Neutrophil (primary cell): ENCODE results near the gene FGF8.

Experiments used
- H3K27ac ChIP-seq: fragments of 200-600 bp; sonication (generic); 2 replicates; pipeline ENCODE4 v1.5.1; 2016; ENCODE audit warnings: mild to moderate bottlenecking, moderate library complexity
- H3K27me3 ChIP-seq: fragments of 200-600 bp; sonication (generic); 2 replicates; pipeline ENCODE4 v1.6.0; 2016; ENCODE audit warnings: mild to moderate bottlenecking
- H3K36me3 ChIP-seq: fragments of 200-600 bp; sonication (generic); 2 replicates; pipeline ENCODE4 v1.5.1; 2017
- H3K4me1 ChIP-seq, 2 experiments: fragments of 200-600 bp in 1 of 2; sonication (generic) in 1 of 2; 1 replicate in 1 of 2; 2 replicates in 1 of 2; pipeline versions ENCODE4 v1.5.1 to v1.6.1; 2013 to 2016; ENCODE audit warnings: low read depth in 1 of 2, low read length in 1 of 2, mild to moderate bottlenecking in 1 of 2, moderate library complexity in 1 of 2; ENCODE audit not compliant: control insufficient read depth in 1 of 2, insufficient read depth in 1 of 2
- H3K4me3 ChIP-seq, 2 experiments: fragments of 200-600 bp in 1 of 2; sonication (generic) in 1 of 2; 1 replicate in 1 of 2; 2 replicates in 1 of 2; pipeline ENCODE4 v1.5.1; 2013 to 2016; ENCODE audit warnings: low read depth in 1 of 2, low read length in 1 of 2, mild to moderate bottlenecking in 1 of 2, moderate library complexity in 1 of 2
- H3K9me3 ChIP-seq: fragments of 200-600 bp; sonication (generic); 2 replicates; pipeline ENCODE4 v1.5.1; 2016
- TF ChIP-seq, protein P1 (sequence below): fragments of 200-600 bp; sonication (generic); IDR thresholded peaks from 2 replicates; pipeline ENCODE4 v1.5.1; 2016; ENCODE audit warnings: antibody characterized with exemption

FGF8 gene

DNA sequence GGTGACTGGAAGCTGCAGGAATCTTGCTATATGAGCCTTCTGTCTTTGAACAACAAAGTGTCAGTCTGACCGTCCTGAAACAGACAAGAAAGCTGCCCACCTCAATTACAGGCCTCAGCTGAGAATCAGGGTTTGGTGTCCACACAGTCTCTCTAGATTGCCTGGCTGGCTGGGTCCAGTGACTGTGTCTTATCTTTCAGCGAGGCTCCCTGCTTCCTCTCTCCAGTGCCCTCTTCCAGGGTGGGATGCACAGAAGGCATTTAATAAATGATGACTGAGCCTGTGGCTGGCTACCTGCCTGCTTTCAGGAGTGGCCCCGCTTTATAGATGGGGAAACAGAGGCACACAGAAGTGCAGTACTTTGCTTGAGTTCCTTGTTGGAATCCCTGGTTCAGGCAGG is 27.4 kb downstream of the FGF8 start:
- peaks cover 64% of the 10 kb centered on the region for H3K27me3 ChIP-seq
- H3K4me3 ChIP-seq, result no peak overlapping the region
- H3K36me3 ChIP-seq, result no peaks in the 10 kb centered on the region
- TF ChIP-seq, protein P1, sequence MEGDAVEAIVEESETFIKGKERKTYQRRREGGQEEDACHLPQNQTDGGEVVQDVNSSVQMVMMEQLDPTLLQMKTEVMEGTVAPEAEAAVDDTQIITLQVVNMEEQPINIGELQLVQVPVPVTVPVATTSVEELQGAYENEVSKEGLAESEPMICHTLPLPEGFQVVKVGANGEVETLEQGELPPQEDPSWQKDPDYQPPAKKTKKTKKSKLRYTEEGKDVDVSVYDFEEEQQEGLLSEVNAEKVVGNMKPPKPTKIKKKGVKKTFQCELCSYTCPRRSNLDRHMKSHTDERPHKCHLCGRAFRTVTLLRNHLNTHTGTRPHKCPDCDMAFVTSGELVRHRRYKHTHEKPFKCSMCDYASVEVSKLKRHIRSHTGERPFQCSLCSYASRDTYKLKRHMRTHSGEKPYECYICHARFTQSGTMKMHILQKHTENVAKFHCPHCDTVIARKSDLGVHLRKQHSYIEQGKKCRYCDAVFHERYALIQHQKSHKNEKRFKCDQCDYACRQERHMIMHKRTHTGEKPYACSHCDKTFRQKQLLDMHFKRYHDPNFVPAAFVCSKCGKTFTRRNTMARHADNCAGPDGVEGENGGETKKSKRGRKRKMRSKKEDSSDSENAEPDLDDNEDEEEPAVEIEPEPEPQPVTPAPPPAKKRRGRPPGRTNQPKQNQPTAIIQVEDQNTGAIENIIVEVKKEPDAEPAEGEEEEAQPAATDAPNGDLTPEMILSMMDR, result no peak
- H3K4me1 ChIP-seq, result no peaks in the 10 kb centered on the region
- H3K9me3 ChIP-seq, result no peaks in the 10 kb centered on the region
- no peak overlapping the region for H3K27ac ChIP-seq

DNA sequence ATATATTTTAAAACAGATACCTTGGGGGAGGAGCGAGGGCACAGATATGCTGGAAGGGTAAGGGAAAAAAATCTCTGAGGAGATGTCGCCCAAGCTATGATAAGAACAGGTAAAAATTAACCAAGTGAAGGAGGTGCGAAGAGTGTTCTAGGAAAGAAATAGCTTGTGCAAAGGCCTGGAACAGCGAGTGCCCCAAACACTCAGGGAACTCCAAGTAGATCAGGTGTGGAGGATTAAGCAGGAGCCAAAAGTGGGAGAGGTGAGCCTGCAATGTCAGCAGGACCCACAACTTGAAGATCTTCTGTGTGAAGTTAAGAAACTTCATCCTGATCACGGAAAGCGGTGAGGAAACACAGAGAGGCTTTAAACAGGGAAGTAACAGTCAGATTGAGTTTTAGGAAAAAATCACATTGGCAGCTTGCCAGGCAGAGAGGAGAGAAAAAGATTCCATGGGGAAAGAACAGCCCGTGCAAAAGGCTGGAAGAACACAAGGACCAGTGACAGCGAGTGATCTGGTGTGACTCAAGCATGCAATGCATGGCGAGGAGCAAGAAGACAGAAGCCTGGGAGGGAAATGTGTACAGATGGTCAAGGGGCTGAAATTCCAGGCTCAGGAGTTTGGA is 30.7 kb downstream of the FGF8 start:
- TF ChIP-seq, protein P1, result no peak
- peaks cover 73% of the 10 kb centered on the region for H3K27me3 ChIP-seq
- H3K36me3 ChIP-seq, result no peaks in the 10 kb centered on the region
- no peak overlapping the region for H3K4me3 ChIP-seq
- no peaks in the 10 kb centered on the region for H3K4me1 ChIP-seq
- H3K27ac ChIP-seq, result no peak overlapping the region
- no peaks in the 10 kb centered on the region for H3K9me3 ChIP-seq

DNA sequence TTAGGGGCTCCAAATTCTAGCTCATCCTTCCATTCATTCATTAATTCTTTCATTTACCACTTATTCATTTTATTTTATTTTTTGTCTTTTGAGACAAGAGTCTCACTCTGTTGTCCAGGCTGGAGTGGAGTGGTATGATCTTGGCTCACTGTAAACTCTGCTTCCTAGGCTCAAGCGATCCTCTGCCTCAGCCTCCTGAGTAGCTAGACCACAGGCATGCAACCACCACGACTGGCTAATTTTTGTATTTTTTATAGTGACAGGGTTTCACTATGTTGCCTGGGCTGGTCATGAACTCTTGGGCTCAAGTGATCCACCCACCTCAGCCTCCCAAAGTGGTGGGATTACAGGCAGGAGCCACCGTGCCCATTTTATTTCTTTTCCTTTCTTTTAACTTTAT is 31.6 kb downstream of the FGF8 start:
- Histone ChIP-seq H3K4me3 (no peak overlapping the region), H3K36me3 (no peaks in the 10 kb centered on the region), H3K9me3 (no peaks in the 10 kb centered on the region), H3K4me1 (no peaks in the 10 kb centered on the region), H3K27me3 (peaks cover 78% of the 10 kb centered on the region), H3K27ac (no peak overlapping the region)
- TF ChIP-seq, protein P1, result no peak

DNA sequence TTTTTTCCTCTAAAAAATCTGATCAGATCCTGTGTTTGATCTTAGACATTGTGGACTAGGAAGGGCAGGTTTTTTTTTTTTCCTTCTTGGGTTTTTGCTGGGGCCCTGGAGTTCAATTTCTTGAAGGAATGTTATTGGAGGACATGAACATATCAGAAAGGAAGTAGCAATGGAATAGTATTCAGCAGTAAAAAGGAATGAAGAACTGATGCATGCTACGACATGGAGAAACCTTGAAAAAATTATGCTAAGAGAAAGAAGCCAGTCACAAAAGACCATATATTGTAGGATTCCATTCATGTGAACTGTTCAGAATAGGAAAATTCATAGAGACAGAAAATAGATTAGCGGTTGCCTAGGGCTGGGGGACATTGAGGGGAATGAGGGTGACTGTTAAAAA is 34.0 kb downstream of the FGF8 start:
- Histone ChIP-seq H3K36me3 (no peaks in the 10 kb centered on the region), H3K9me3 (no peaks in the 10 kb centered on the region), H3K27me3 (peaks cover 91% of the 10 kb centered on the region), H3K4me1 (no peaks in the 10 kb centered on the region), H3K4me3 (no peak overlapping the region), H3K27ac (no peak overlapping the region)
- TF ChIP-seq, protein P1, result no peak

DNA sequence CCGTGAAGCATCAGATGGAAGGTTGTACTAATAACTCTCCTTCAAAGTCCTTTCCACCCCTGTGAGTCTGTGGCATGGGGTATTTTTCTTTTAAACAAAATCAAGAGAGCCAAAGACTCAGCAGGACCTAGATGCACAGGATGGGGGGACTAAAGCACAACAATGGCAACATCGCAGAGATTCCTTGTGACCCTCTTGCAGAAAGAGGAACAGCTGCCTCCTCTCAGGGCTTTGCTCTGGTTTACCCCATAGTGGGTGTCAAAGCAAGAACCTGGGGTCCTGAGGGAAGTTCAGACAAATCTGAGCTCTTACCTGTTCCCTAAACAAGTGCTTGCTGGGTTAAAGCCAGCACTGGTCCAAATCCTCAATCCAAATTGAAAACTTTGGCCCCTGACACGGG is 39.2 kb downstream of the FGF8 start:
- no peak overlapping the region for H3K4me3 ChIP-seq
- H3K4me1 ChIP-seq, result no peaks in the 10 kb centered on the region
- peaks cover 83% of the 10 kb centered on the region for H3K27me3 ChIP-seq
- no peaks in the 10 kb centered on the region for H3K9me3 ChIP-seq
- no peaks in the 10 kb centered on the region for H3K36me3 ChIP-seq
- TF ChIP-seq, protein P1, result no peak
- H3K27ac ChIP-seq, result no peak overlapping the region

DNA sequence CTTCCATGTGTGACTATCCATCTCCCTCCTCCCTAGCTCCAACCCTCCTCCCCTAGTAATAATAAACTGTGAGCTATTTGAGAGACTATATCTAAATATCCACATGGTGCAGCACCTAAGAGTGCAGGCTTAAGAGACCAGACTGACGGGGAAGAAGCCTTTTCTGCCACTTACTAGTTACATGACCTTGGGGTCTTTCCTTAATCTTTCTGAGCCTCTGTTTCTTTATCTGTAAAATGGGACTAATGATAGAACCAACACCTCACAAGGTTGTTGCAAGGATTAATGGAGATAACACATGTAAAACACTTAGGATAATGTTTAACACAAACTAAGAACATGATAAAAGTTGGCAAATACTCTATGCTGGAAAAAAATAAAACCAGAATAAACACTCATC is 43.8 kb downstream of the FGF8 start:
- Histone ChIP-seq H3K27me3 (peaks cover 48% of the 10 kb centered on the region), H3K9me3 (no peaks in the 10 kb centered on the region), H3K36me3 (no peaks in the 10 kb centered on the region), H3K27ac (no peak overlapping the region), H3K4me1 (no peaks in the 10 kb centered on the region), H3K4me3 (no peak overlapping the region)
- TF ChIP-seq, protein P1, result no peak
